Astrocyte (in vitro differentiated cells and primary cell): Measurements from ENCODE around the gene TIMP2. TPM values are rescaled to one million over a fixed set of nuclear protein-coding genes. Genes with fewer than 3 reads are reported as not detected.

Source experiments
- DNase-seq: peaks from one replicate; pipeline ENCODE4 v3.0.0-alpha.2; 2010; ENCODE audit warnings: low read depth
- FAIRE-seq: peaks from 2 replicates; lab custom pipeline; 2011; peaks lifted over from hg19 to GRCh38; lab: Jason Lieb, UNC
- H2AFZ ChIP-seq: 2 replicates; pipeline ENCODE4 v1.6.0; 2012; ENCODE audit warnings: low read depth, low read length, inconsistent platforms
- H3K27ac ChIP-seq: 2 replicates; pipeline ENCODE4 v1.5.1; 2011; ENCODE audit warnings: low read depth, low read length, inconsistent platforms
- H3K27me3 ChIP-seq: 2 replicates; pipeline ENCODE4 v1.6.0; 2011; ENCODE audit warnings: low read length, inconsistent platforms; ENCODE audit not compliant: insufficient read depth
- H3K36me3 ChIP-seq: 2 replicates; pipeline ENCODE4 v1.5.1; 2011; ENCODE audit warnings: low read length, inconsistent platforms; ENCODE audit not compliant: insufficient read depth
- H3K4me1 ChIP-seq: 2 replicates; pipeline ENCODE4 v1.5.1; 2011; ENCODE audit warnings: low read length, inconsistent platforms; ENCODE audit not compliant: insufficient read depth
- H3K4me2 ChIP-seq: 2 replicates; pipeline ENCODE4 v1.6.0; 2012; ENCODE audit warnings: low read length, inconsistent platforms
- H3K4me3 ChIP-seq: 2 replicates; pipeline ENCODE4 v1.5.1; 2011; ENCODE audit warnings: low read depth, mild to moderate bottlenecking, low read length, inconsistent platforms; ENCODE audit not compliant: insufficient read depth
- H3K79me2 ChIP-seq: 2 replicates; pipeline ENCODE4 v1.6.0; 2012; ENCODE audit warnings: mild to moderate bottlenecking, low read length, inconsistent platforms; ENCODE audit not compliant: insufficient read depth
- H3K9ac ChIP-seq: 2 replicates; pipeline ENCODE4 v1.6.0; 2012; ENCODE audit warnings: mild to moderate bottlenecking, low read length, inconsistent platforms
- H3K9me3 ChIP-seq: 2 replicates; pipeline ENCODE4 v1.5.1; 2012; ENCODE audit warnings: low read depth, mild to moderate bottlenecking, low read length, inconsistent platforms; ENCODE audit not compliant: insufficient read depth
- H4K20me1 ChIP-seq: 2 replicates; pipeline ENCODE4 v1.6.0; 2012; ENCODE audit warnings: low read length, inconsistent platforms; ENCODE audit not compliant: insufficient read depth
- H3K27ac Mint-ChIP-seq: one replicate; pipeline ENCODE4 v1.8.0; 2021; ENCODE audit warnings: mild to moderate bottlenecking, mixed read lengths; ENCODE audit not compliant: unreplicated experiment
- H3K27me3 Mint-ChIP-seq: one replicate; pipeline ENCODE4 v1.8.0; 2021; ENCODE audit warnings: low read depth, mixed read lengths; ENCODE audit not compliant: unreplicated experiment
- H3K36me3 Mint-ChIP-seq: one replicate; pipeline ENCODE4 v1.8.0; 2021; ENCODE audit warnings: low read depth, mixed read lengths; ENCODE audit not compliant: unreplicated experiment
- H3K4me1 Mint-ChIP-seq: one replicate; pipeline ENCODE4 v1.8.0; 2021; ENCODE audit warnings: low read depth, mixed read lengths; ENCODE audit not compliant: unreplicated experiment
- H3K4me3 Mint-ChIP-seq: one replicate; pipeline ENCODE4 v1.8.0; 2021; ENCODE audit warnings: mild to moderate bottlenecking, moderate library complexity, mixed read lengths; ENCODE audit not compliant: unreplicated experiment
- H3K9me3 Mint-ChIP-seq: one replicate; pipeline ENCODE4 v1.8.0; 2021; ENCODE audit warnings: mild to moderate bottlenecking, mixed read lengths; ENCODE audit not compliant: unreplicated experiment
- EZH2 ChIP-seq: IDR thresholded peaks from 2 replicates; pipeline ENCODE4 v1.6.1; 2012; ENCODE audit warnings: mild to moderate bottlenecking, low read length, inconsistent platforms; ENCODE audit not compliant: insufficient read depth
- total RNA-seq: library from RNA; stranded (reverse); gene quantifications from 2 replicates; pipeline ENCODE4 v1.2.1, GENCODE V29; 2021
- TF ChIP-seq, protein P1 (sequence below): IDR thresholded peaks from 2 replicates; pipeline ENCODE4 v1.5.1; 2011; ENCODE audit warnings: low read depth, mild to moderate bottlenecking, inconsistent platforms, low read length, moderate library complexity; ENCODE audit not compliant: insufficient read depth

TIMP2 gene
- total RNA-seq, 1 donor from 2014 or later, result 184 TPM

DNA sequence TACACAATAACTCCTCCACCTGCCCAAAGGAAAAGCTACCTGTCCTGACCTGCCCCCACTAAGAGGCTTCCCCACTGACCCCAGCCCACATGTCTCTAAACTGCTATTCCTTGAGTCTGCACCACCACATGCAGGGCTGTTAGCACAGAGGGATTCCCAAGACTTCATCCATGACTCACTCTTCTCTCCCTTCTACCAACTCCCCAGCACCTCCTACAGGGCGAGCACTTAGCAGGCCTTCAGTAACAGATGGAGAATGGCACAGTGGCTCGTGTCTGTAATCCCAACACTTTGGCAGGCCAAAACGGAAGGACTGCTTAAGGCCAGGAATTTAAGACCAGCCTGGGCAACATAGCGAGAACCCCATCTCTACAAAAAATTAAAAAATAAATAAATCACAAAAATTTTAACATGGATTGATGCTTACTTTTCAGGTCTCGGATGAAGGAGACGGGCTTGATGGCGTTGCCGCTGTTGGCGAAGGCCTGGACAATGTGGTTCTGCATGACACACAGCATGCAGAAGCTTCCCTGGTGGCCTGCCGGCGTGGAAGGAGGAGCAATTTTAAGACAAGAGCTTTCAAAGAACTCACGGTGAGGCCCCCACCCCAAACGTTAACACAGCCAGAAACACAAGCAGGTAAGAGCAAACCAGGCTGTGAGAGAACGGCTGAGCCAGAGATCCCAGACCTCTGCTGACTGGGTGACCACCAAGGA is 96.6 kb downstream of the TIMP2 start:
- no peak overlapping the region for H3K4me3 ChIP-seq
- peaks cover 70% of the 10 kb centered on the region for H3K36me3 ChIP-seq
- Mint-ChIP-seq H3K4me3 (no peak overlapping the region), H3K27ac (peak overlapping the region; percentile 50), H3K9me3 (no peaks in the 10 kb centered on the region), H3K36me3 (peaks cover 38% of the 10 kb centered on the region), H3K27me3 (no peaks in the 10 kb centered on the region), H3K4me1 (peaks cover 10% of the 10 kb centered on the region)
- peaks cover 64% of the 10 kb centered on the region for H4K20me1 ChIP-seq
- H3K9me3 ChIP-seq, result no peaks in the 10 kb centered on the region
- FAIRE-seq (no peak), DNase-seq (peak; percentile 43)
- TF ChIP-seq EZH2, result no peak
- TF ChIP-seq, protein P1, sequence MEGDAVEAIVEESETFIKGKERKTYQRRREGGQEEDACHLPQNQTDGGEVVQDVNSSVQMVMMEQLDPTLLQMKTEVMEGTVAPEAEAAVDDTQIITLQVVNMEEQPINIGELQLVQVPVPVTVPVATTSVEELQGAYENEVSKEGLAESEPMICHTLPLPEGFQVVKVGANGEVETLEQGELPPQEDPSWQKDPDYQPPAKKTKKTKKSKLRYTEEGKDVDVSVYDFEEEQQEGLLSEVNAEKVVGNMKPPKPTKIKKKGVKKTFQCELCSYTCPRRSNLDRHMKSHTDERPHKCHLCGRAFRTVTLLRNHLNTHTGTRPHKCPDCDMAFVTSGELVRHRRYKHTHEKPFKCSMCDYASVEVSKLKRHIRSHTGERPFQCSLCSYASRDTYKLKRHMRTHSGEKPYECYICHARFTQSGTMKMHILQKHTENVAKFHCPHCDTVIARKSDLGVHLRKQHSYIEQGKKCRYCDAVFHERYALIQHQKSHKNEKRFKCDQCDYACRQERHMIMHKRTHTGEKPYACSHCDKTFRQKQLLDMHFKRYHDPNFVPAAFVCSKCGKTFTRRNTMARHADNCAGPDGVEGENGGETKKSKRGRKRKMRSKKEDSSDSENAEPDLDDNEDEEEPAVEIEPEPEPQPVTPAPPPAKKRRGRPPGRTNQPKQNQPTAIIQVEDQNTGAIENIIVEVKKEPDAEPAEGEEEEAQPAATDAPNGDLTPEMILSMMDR, result peak; percentile 41
- peaks cover 5% of the 10 kb centered on the region for H3K4me1 ChIP-seq
- no peak overlapping the region for H2AFZ ChIP-seq
- H3K27me3 ChIP-seq, result no peaks in the 10 kb centered on the region
- no peak overlapping the region for H3K9ac ChIP-seq
- no peak overlapping the region for H3K27ac ChIP-seq
- H3K79me2 ChIP-seq, result peaks cover 88% of the 10 kb centered on the region
- no peak overlapping the region for H3K4me2 ChIP-seq

DNA sequence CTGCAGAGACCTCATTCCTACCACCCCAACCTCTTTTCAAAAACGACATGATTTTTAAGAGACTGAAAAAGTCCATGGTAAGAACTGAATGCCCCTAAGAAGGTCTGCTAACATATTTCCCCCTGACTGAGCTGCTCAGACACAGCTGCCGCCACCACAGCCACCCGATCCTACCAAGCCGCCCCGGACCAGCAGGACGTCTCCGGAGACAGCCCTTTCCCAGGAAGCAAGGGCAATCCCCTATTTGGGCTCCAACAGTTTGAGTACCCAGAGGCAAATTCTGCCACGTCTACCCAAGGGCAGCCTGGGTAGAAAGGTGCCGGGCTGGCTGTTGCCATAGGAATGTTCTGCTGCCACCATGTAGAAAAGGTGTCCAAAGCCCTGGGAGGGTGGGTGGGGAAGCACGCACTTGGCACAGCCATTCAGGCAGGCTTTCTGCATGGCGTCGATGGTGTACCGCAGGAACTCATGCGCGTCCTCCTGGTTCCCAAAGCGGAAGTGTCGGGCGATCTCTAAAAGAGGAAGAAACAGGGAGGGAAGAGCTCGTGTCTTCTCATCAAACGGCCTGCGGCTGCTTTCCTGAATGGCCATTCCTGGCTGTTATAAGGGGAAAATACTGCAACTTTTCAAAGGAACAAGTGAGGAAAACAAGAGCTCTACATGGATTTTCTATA is 98.2 kb downstream of the TIMP2 start:
- no peak for DNase-seq
- Mint-ChIP-seq H3K27ac (peak overlapping the region; percentile 48), H3K27me3 (no peaks in the 10 kb centered on the region), H3K9me3 (no peaks in the 10 kb centered on the region), H3K4me1 (peaks cover 23% of the 10 kb centered on the region), H3K4me3 (no peak overlapping the region), H3K36me3 (peaks cover 43% of the 10 kb centered on the region)
- TF ChIP-seq, protein P1, result no peak
- TF ChIP-seq EZH2, result no peak
- Histone ChIP-seq H3K4me1 (peaks cover 22% of the 10 kb centered on the region), H3K9me3 (no peaks in the 10 kb centered on the region), H2AFZ (no peak overlapping the region), H3K27me3 (no peaks in the 10 kb centered on the region), H4K20me1 (peaks cover 70% of the 10 kb centered on the region), H3K9ac (peak overlapping the region; percentile 44), H3K36me3 (peaks cover 56% of the 10 kb centered on the region), H3K27ac (peak overlapping the region; percentile 64), H3K79me2 (peaks cover 77% of the 10 kb centered on the region), H3K4me3 (no peak overlapping the region), H3K4me2 (no peak overlapping the region)
- no peak for FAIRE-seq
